ENCODE results near the gene CHCHD1.

The CHCHD1 gene

DNA sequence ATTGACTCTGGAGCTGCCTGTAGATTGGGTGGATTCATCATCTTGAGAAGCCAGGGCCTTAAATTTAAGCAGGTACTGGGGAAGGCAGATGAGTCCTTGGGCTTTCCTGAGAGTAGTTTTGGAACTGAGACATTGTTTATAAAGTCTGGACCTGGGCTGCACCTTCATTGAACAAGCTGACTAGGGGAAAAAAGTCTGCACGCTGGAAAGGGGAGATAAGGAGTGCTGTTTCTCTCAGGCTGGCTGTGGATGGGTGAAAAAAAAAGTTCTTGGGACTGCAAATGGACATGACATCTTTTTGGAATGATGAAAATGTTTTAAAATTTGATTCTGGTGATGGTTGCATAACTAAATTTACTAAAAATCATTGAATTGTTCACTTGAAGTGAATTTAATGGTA lies 25.7 kb upstream of the CHCHD1 start:
- no peak overlapping the region for H3K4me3 ChIP-seq (replicated peaks; ENCODE audit: low read depth, low read length)
- TF ChIP-seq, protein P1, sequence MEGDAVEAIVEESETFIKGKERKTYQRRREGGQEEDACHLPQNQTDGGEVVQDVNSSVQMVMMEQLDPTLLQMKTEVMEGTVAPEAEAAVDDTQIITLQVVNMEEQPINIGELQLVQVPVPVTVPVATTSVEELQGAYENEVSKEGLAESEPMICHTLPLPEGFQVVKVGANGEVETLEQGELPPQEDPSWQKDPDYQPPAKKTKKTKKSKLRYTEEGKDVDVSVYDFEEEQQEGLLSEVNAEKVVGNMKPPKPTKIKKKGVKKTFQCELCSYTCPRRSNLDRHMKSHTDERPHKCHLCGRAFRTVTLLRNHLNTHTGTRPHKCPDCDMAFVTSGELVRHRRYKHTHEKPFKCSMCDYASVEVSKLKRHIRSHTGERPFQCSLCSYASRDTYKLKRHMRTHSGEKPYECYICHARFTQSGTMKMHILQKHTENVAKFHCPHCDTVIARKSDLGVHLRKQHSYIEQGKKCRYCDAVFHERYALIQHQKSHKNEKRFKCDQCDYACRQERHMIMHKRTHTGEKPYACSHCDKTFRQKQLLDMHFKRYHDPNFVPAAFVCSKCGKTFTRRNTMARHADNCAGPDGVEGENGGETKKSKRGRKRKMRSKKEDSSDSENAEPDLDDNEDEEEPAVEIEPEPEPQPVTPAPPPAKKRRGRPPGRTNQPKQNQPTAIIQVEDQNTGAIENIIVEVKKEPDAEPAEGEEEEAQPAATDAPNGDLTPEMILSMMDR (IDR thresholded peaks at IDR 0.05; ENCODE audit: low read depth, low read length, missing control alignments), result no peak
- DNase-seq (ENCODE audit: extremely low read depth, low read depth), result no peak

DNA sequence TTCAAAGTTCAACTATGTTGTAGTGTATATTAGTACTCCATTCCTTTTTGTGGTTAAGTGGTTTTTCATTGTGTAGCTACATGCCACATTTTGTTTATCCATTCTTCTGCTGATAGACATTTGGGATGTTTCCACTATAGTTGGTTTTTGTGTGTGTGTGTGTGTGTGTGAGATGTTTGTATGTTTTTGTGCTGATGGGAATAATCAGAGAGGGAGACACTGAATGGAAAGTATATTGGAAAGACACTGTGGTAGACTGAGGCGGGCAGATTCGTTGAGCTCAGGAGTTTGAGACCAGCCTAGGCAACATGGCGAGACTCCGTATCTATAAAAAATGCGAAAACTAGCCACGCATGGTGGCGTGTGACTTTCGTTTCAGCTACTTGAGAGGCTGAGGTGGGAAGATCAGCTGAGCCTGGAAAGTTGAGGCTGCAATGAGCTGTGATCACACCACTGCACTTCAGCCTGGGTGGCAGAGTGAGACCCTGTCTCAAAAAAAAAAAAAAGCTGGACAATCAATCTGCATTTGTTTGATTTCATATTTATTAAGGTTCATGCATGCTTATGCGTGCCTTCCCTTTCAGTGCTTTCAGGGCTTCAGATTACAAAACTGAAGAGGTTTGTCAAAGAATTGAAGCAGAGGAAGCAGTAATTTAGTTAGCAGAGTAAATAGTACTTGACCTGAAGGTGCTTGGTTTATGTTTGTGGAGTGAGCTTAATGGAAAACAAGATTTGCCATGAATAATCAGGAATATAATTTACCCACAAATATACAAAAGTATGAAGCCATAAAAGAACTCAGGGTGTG lies 22.9 kb upstream of the CHCHD1 start:
- no peak for DNase-seq (ENCODE audit: extremely low read depth, low read depth)
- TF ChIP-seq, protein P1 (IDR thresholded peaks at IDR 0.05; ENCODE audit: low read depth, low read length, missing control alignments), result no peak
- H3K4me3 ChIP-seq (replicated peaks; ENCODE audit: low read depth, low read length), result no peak overlapping the region

DNA sequence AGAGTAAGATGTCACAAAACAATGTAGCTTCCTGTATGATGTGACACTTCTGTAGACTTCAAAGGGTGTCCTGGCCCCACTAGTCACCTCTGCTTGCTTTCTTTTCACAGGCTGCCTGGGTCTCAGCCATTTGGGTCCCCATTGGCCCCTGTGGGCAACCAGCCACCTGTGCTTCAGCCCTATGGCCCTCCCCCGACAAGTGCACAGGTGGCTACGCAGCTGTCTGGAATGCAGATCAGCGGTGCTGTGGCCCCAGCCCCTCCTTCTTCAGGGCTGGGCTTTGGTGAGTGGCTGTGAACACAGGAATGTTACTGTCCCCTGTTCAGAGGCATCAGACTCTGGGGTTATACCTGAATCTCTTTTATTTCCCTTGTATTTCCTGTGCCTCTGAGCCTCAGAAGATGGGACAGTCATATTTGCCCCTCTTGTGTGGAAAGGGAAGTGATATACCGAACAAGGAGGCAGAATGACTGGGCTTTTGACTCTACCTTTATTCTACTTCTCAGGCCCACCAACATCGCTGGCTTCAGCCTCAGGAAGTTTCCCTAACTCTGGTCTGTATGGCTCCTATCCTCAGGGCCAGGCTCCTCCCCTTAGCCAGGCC lies 22.2 kb upstream of the CHCHD1 start:
- TF ChIP-seq, protein P1 (IDR thresholded peaks at IDR 0.05; ENCODE audit: low read depth, low read length, missing control alignments), result no peak
- no peak for DNase-seq (ENCODE audit: extremely low read depth, low read depth)
- H3K4me3 ChIP-seq (replicated peaks; ENCODE audit: low read depth, low read length), result no peak overlapping the region

DNA sequence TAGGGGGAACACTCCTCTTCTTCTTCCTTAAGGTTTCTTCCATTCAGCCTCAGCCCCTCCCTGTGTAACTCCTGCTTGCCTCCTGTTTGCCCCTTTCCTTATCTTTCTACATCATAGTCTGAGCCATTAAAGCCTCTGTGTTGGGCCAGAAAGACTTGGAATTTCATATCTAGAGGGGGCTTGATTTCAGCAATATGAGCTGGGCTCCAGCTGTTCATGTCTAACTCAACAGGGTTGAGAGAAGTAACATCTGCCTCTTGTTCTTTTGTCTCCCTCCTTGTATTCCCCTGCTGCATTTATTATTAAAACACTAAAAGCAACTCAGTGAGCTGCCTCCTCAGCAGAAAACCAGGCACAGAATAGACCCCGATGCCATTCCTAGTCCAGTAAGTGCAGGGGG lies 20.1 kb upstream of the CHCHD1 start:
- TF ChIP-seq, protein P1 (IDR thresholded peaks at IDR 0.05; ENCODE audit: low read depth, low read length, missing control alignments), result no peak
- H3K4me3 ChIP-seq (replicated peaks; ENCODE audit: low read depth, low read length), result no peak overlapping the region
- DNase-seq (ENCODE audit: extremely low read depth, low read depth), result no peak

DNA sequence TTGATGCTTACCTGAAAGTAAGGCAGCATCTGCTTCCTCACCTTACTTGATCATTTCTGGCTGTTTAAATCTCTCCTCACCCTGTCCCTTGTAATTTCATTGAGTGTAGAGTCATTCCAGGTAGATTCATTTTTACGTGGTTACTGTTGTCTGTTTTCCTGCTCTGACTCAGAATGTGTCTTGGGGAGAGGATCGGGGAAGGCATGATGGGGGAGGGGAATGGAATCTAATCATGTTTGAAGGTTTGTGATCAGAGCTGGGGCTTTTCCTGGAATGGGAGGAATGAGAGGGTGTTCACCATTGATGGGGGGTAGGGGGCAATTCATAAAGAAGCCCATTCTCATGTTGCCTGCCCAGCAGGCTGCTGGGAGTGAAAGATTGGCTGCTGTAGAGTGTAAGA lies 18.9 kb upstream of the CHCHD1 start:
- TF ChIP-seq, protein P1 (IDR thresholded peaks at IDR 0.05; ENCODE audit: low read depth, low read length, missing control alignments), result no peak
- no peak overlapping the region for H3K4me3 ChIP-seq (replicated peaks; ENCODE audit: low read depth, low read length)
- DNase-seq (ENCODE audit: extremely low read depth, low read depth), result no peak

DNA sequence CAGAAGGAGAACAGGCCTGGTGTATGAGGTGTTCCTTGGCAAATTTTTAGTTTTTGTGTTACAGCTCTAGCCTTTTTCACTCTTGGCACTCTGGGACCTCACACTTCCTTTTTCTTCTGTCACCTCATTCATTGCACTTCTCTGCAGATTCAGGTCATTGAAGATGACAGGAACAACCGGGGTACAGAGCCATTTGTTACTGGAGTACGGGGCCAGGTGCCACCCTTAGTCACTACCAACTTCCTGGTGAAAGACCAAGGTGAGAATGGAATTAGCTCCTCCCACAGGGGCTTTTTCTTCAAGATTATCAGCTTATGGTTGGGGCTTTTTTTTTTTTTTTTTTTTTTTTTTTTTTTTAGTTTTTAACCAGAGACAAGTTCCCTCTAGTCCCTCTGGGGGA lies 18.5 kb upstream of the CHCHD1 start:
- DNase-seq (ENCODE audit: extremely low read depth, low read depth), result no peak
- H3K4me3 ChIP-seq (replicated peaks; ENCODE audit: low read depth, low read length), result no peak overlapping the region
- TF ChIP-seq, protein P1 (IDR thresholded peaks at IDR 0.05; ENCODE audit: low read depth, low read length, missing control alignments), result no peak
